T-helper 17 cell (primary cell): Measurements from ENCODE around the gene CDC26. TPM values are rescaled to one million over a fixed set of nuclear protein-coding genes. Genes with fewer than 3 reads are reported as not detected.
A peak's percentile ranks its signal among the peaks of the same experiment; 100 is the strongest.
"Not testable (repeated sequence)": the region's sequence is repeated elsewhere in the genome, so short reads cannot be mapped to it uniquely, and the experiment has no call there.

Experiments used
- ATAC-seq: fragments of 150-1000 bp; cut with Tn5 transposase; 2 replicates; pipeline ENCODE4 v1.10.0; 2021; ENCODE audit warnings: mild to moderate bottlenecking, moderate library complexity
- DNase-seq, 3 donors: peaks; one replicate each; pipeline versions ENCODE4 v3.0.0 to v3.0.0-alpha.2; 2020 to 2021
- H3K9me3 ChIP-seq: one replicate; pipeline ENCODE4 v1.7.0; 2013; ENCODE audit warnings: low read length, mild to moderate bottlenecking; ENCODE audit not compliant: control insufficient read depth, poor library complexity, severe bottlenecking
- H3K27ac Mint-ChIP-seq: one replicate; pipeline ENCODE4 v1.8.0; 2022; ENCODE audit warnings: mild to moderate bottlenecking, moderate library complexity, mixed read lengths
- H3K27me3 Mint-ChIP-seq: one replicate; pipeline ENCODE4 v1.8.0; 2022; ENCODE audit warnings: mixed read lengths
- H3K36me3 Mint-ChIP-seq: one replicate; pipeline ENCODE4 v1.8.0; 2022; ENCODE audit warnings: low read depth, mixed read lengths
- H3K4me1 Mint-ChIP-seq: one replicate; pipeline ENCODE4 v1.8.0; 2022; ENCODE audit warnings: mild to moderate bottlenecking, mixed read lengths
- H3K4me3 Mint-ChIP-seq: one replicate; pipeline ENCODE4 v1.8.0; 2022; ENCODE audit warnings: mild to moderate bottlenecking, moderate library complexity, mixed read lengths
- total RNA-seq, 4 donors: library from RNA in 2 of 4; stranded (reverse) in 2 of 4; gene quantifications; one replicate each; pipeline ENCODE4 v1.2.3 and lab custom pipeline; 2022 to 2026

The CDC26 gene
- total RNA-seq, 2 donors from 2014 or later = 20.2 to 22.8 TPM

GRCh38 chr9:113274474-113275156 lies 757 bp downstream of the CDC26 start:
- H3K27ac Mint-ChIP-seq = no peak overlapping the region
- H3K36me3 Mint-ChIP-seq = peaks cover 13% of the 10 kb centered on the region
- peaks cover 29% of the 10 kb centered on the region for H3K4me1 Mint-ChIP-seq
- no peaks in the 10 kb centered on the region for H3K27me3 Mint-ChIP-seq
- ATAC-seq (peak; percentile 28), DNase-seq (no peak)
- H3K4me3 Mint-ChIP-seq = no peak overlapping the region
- H3K9me3 ChIP-seq = no peaks in the 10 kb centered on the region

- H3K36me3 Mint-ChIP-seq = peaks cover 13% of the 10 kb centered on the region
Measured at GRCh38 chr9:113269871-113270270, 5.5 kb downstream of the CDC26 start.

GRCh38 chr9:113269355-113269754 lies 6.0 kb downstream of the CDC26 start:
- peak overlapping the region; percentile 60 for H3K27ac Mint-ChIP-seq

More at GRCh38 chr9:113269871-113270270, 5.5 kb downstream of the CDC26 start:
- Mint-ChIP-seq H3K27me3 (no peaks in the 10 kb centered on the region), H3K4me3 (no peak overlapping the region), H3K27ac (peak overlapping the region; percentile 60), H3K4me1 (peaks cover 24% of the 10 kb centered on the region)
- ATAC-seq (no peak), DNase-seq (no peak)
- no peaks in the 10 kb centered on the region for H3K9me3 ChIP-seq

GRCh38 chr9:113267911-113268566 lies 7.3 kb downstream of the CDC26 start:
- Mint-ChIP-seq H3K4me3 (no peak overlapping the region), H3K27me3 (no peaks in the 10 kb centered on the region), H3K36me3 (peaks cover 13% of the 10 kb centered on the region), H3K4me1 (peaks cover 16% of the 10 kb centered on the region), H3K27ac (no peak overlapping the region)
- ATAC-seq (no peak), DNase-seq (no peak)
- H3K9me3 ChIP-seq = no peaks in the 10 kb centered on the region

More at GRCh38 chr9:113269355-113269754, 6.0 kb downstream of the CDC26 start:
- ATAC-seq (no peak), DNase-seq (no peak)
- Mint-ChIP-seq H3K36me3 (peaks cover 13% of the 10 kb centered on the region), H3K4me1 (peaks cover 24% of the 10 kb centered on the region), H3K27me3 (no peaks in the 10 kb centered on the region), H3K4me3 (no peak overlapping the region)
- H3K9me3 ChIP-seq = no peaks in the 10 kb centered on the region

GRCh38 chr9:113266174-113266573 lies 9.2 kb downstream of the CDC26 start:
- no peaks in the 10 kb centered on the region for H3K9me3 ChIP-seq
- ATAC-seq = no peak
- H3K27me3 Mint-ChIP-seq = no peaks in the 10 kb centered on the region
- no peak overlapping the region for H3K4me3 Mint-ChIP-seq
- peaks cover 11% of the 10 kb centered on the region for H3K36me3 Mint-ChIP-seq
- peaks cover 12% of the 10 kb centered on the region for H3K4me1 Mint-ChIP-seq
- no peak for DNase-seq
- no peak overlapping the region for H3K27ac Mint-ChIP-seq

- Mint-ChIP-seq H3K4me1 (no peaks in the 10 kb centered on the region), H3K4me3 (no peak overlapping the region), H3K36me3 (no peaks in the 10 kb centered on the region), H3K27me3 (no peaks in the 10 kb centered on the region), H3K27ac (no peak overlapping the region)
- DNase-seq (no peak), ATAC-seq (no peak)
- no peaks in the 10 kb centered on the region for H3K9me3 ChIP-seq
Measured at GRCh38 chr9:113261917-113262671, 13.3 kb downstream of the CDC26 start.

GRCh38 chr9:113258282-113258681 lies 17.1 kb downstream of the CDC26 start:
- ATAC-seq = no peak
- Mint-ChIP-seq H3K27me3 (no peaks in the 10 kb centered on the region), H3K4me3 (no peak overlapping the region), H3K4me1 (no peaks in the 10 kb centered on the region), H3K36me3 (no peaks in the 10 kb centered on the region), H3K27ac (no peak overlapping the region)
- no peaks in the 10 kb centered on the region for H3K9me3 ChIP-seq
- no peak for DNase-seq

- no peak for ATAC-seq
- no peaks in the 10 kb centered on the region for H3K9me3 ChIP-seq
- H3K36me3 Mint-ChIP-seq = no peaks in the 10 kb centered on the region
- no peak overlapping the region for H3K4me3 Mint-ChIP-seq
- no peak overlapping the region for H3K27ac Mint-ChIP-seq
- H3K27me3 Mint-ChIP-seq = no peaks in the 10 kb centered on the region
- DNase-seq = no peak
- H3K4me1 Mint-ChIP-seq = no peaks in the 10 kb centered on the region
Measured at GRCh38 chr9:113257863-113258262, 17.5 kb downstream of the CDC26 start.

GRCh38 chr9:113255438-113255837 lies 19.9 kb downstream of the CDC26 start:
- Mint-ChIP-seq H3K4me3 (no peak overlapping the region), H3K4me1 (no peaks in the 10 kb centered on the region), H3K27me3 (no peaks in the 10 kb centered on the region), H3K36me3 (no peaks in the 10 kb centered on the region), H3K27ac (no peak overlapping the region)
- no peak for ATAC-seq
- DNase-seq = no peak
- no peaks in the 10 kb centered on the region for H3K9me3 ChIP-seq

GRCh38 chr9:113254991-113255390 lies 20.4 kb downstream of the CDC26 start:
- H3K27me3 Mint-ChIP-seq = no peaks in the 10 kb centered on the region
- ATAC-seq = no peak
- H3K4me3 Mint-ChIP-seq = no peak overlapping the region
- DNase-seq = no peak
- H3K4me1 Mint-ChIP-seq = no peaks in the 10 kb centered on the region
- H3K36me3 Mint-ChIP-seq = no peaks in the 10 kb centered on the region
- H3K9me3 ChIP-seq = no peaks in the 10 kb centered on the region
- H3K27ac Mint-ChIP-seq = no peak overlapping the region

- no peaks in the 10 kb centered on the region for H3K9me3 ChIP-seq
- Mint-ChIP-seq H3K4me3 (no peak overlapping the region), H3K27ac (no peak overlapping the region), H3K27me3 (no peaks in the 10 kb centered on the region), H3K36me3 (no peaks in the 10 kb centered on the region), H3K4me1 (no peaks in the 10 kb centered on the region)
- ATAC-seq (no peak), DNase-seq (no peak)
Measured at GRCh38 chr9:113250807-113251206, 24.6 kb downstream of the CDC26 start.

GRCh38 chr9:113249661-113250060 lies 25.7 kb downstream of the CDC26 start:
- ATAC-seq, H3K27ac Mint-ChIP-seq, H3K36me3 Mint-ChIP-seq, H3K9me3 ChIP-seq, H3K4me1 Mint-ChIP-seq, DNase-seq, H3K27me3 Mint-ChIP-seq, H3K4me3 Mint-ChIP-seq: not testable (repeated sequence)

- H3K9me3 ChIP-seq = no peaks in the 10 kb centered on the region
- Mint-ChIP-seq H3K27me3 (no peaks in the 10 kb centered on the region), H3K27ac (no peak overlapping the region), H3K36me3 (no peaks in the 10 kb centered on the region), H3K4me1 (no peaks in the 10 kb centered on the region), H3K4me3 (no peak overlapping the region)
- no peak for ATAC-seq
- DNase-seq = no peak
Measured at GRCh38 chr9:113247640-113248039, 27.7 kb downstream of the CDC26 start.
